Colonic mucosa (tissue), 4 donors: ENCODE measurements around the gene SEC11A. TPM values are rescaled to one million over a fixed set of nuclear protein-coding genes. Genes with fewer than 3 reads are reported as not detected.

Source experiments
- DNase-seq: peaks from one replicate; pipeline ENCODE4 v3.0.0-alpha.2; 2020
- H3K27ac ChIP-seq: fragments of 200-600 bp; one replicate; pipeline ENCODE4 v1.8.0; 2021
- H3K27me3 ChIP-seq: fragments of 200-600 bp; one replicate; pipeline ENCODE4 v1.8.0; 2021
- H3K36me3 ChIP-seq: fragments of 200-600 bp; one replicate; pipeline ENCODE4 v1.8.0; 2021
- H3K4me1 ChIP-seq: fragments of 200-600 bp; one replicate; pipeline ENCODE4 v1.8.0; 2021; ENCODE audit warnings: mild to moderate bottlenecking
- H3K4me3 ChIP-seq: fragments of 200-600 bp; one replicate; pipeline ENCODE4 v1.8.0; 2021
- H3K9ac ChIP-seq, 2 donors: one replicate each; pipeline ENCODE4 v1.7.0; 2013; ENCODE audit warnings: control low read depth in 2 of 2, low read depth in 2 of 2, low read length in 2 of 2
- H3K9me3 ChIP-seq: fragments of 200-600 bp; one replicate; pipeline ENCODE4 v1.8.0; 2021
- intact Hi-C: fragments of 100-400 bp; cut with DNase I; formaldehyde crosslinking; loops from one replicate; pipeline ENCODE4 v1.14.1; 2022
- total RNA-seq, 2 donors: library from RNA; stranded (reverse); fragmentation: NEBNext Ultra II Directional in 1 of 2; extraction: Animal tissue kit (Norgen Biotek cat#: 25700) in 1 of 2; gene quantifications; one replicate each; pipeline ENCODE4 v1.2.1, GENCODE V29; 2021
- TF ChIP-seq, protein P1 (sequence below): fragments of 200-600 bp; IDR thresholded peaks from one replicate; pipeline ENCODE4 v1.8.0; 2022; ENCODE audit warnings: antibody characterized with exemption, mild to moderate bottlenecking
- donor health status: healthy.
- donor health status: DM: no; HTN: no; CAD: no.
- donor health status: DM: no; HTN: no; CAD: no.

The SEC11A gene
- total RNA-seq, 2 donors from 2014 or later = 146 to 154 TPM

GRCh38 chr15:84721371-84721770 is 5.4 kb upstream of the SEC11A start:
- intact Hi-C loops = no loop called here
- no peak overlapping the region for H3K27ac ChIP-seq
- no peaks in the 10 kb centered on the region for H3K36me3 ChIP-seq
- no peak overlapping the region for H3K4me3 ChIP-seq
- H3K4me1 ChIP-seq = no peaks in the 10 kb centered on the region
- no peaks in the 10 kb centered on the region for H3K27me3 ChIP-seq
- DNase-seq = no peak
- no peaks in the 10 kb centered on the region for H3K9me3 ChIP-seq
- TF ChIP-seq, protein P1, sequence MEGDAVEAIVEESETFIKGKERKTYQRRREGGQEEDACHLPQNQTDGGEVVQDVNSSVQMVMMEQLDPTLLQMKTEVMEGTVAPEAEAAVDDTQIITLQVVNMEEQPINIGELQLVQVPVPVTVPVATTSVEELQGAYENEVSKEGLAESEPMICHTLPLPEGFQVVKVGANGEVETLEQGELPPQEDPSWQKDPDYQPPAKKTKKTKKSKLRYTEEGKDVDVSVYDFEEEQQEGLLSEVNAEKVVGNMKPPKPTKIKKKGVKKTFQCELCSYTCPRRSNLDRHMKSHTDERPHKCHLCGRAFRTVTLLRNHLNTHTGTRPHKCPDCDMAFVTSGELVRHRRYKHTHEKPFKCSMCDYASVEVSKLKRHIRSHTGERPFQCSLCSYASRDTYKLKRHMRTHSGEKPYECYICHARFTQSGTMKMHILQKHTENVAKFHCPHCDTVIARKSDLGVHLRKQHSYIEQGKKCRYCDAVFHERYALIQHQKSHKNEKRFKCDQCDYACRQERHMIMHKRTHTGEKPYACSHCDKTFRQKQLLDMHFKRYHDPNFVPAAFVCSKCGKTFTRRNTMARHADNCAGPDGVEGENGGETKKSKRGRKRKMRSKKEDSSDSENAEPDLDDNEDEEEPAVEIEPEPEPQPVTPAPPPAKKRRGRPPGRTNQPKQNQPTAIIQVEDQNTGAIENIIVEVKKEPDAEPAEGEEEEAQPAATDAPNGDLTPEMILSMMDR = no peak
- no peak overlapping the region for H3K9ac ChIP-seq

- no peaks in the 10 kb centered on the region for H3K27me3 ChIP-seq
- intact Hi-C loops = loop anchor here (10.0 kb wide), 1 partner anchor 61 kb away; the partner anchor contains the start of genes NMB and WDR73
- DNase-seq = peak; percentile 49
These were observed 401 bp downstream of the SEC11A start for GRCh38 chr15:84715441-84716035.

DNA sequence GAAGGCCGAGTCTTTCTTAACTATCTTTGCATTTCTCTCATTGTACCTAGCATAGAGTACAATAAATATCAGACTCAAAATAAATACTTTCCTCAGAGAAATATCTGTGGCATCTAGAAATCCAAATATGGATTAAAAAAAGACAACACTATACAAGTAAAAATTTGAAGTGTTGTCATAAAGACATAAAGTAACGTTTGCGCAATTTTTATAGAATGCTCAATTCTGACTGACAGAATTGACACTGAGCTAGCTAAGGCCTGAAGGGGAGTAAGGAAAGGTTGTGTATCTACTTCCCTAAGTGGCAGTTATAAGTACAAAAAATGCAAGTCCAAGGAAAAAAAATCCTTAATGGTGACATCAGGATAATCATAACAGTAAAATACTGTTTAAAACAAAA is 1.1 kb downstream of the SEC11A start:
- H3K36me3 ChIP-seq = no peaks in the 10 kb centered on the region
- TF ChIP-seq, protein P1 = no peak
- H3K27ac ChIP-seq = peak overlapping the region; percentile 96
- peak overlapping the region; percentile 81 for H3K4me3 ChIP-seq
- H3K9ac ChIP-seq = peak overlapping the region in 1 of 2 donors; percentile 86
- H3K4me1 ChIP-seq = peaks cover 11% of the 10 kb centered on the region
- no peaks in the 10 kb centered on the region for H3K9me3 ChIP-seq
- H3K27me3 ChIP-seq = no peaks in the 10 kb centered on the region
- intact Hi-C loops = loop anchor here (10.0 kb wide), 1 partner anchor 60 kb away; the partner anchor contains the start of genes NMB and WDR73
- no peak for DNase-seq

More at GRCh38 chr15:84715441-84716035, 401 bp downstream of the SEC11A start:
- peak overlapping the region; percentile 81 for H3K4me3 ChIP-seq
- peaks cover 11% of the 10 kb centered on the region for H3K4me1 ChIP-seq
- no peaks in the 10 kb centered on the region for H3K9me3 ChIP-seq
- TF ChIP-seq, protein P1 = no peak
- no peaks in the 10 kb centered on the region for H3K36me3 ChIP-seq
- peak overlapping the region; percentile 82 to 86 for H3K9ac ChIP-seq
- H3K27ac ChIP-seq = peak overlapping the region; percentile 96

- Histone ChIP-seq H3K36me3 (no peaks in the 10 kb centered on the region), H3K27ac (no peak overlapping the region), H3K4me1 (peaks cover 11% of the 10 kb centered on the region), H3K4me3 (peak overlapping the region; percentile 81), H3K27me3 (no peaks in the 10 kb centered on the region), H3K9me3 (no peaks in the 10 kb centered on the region), H3K9ac (peak overlapping the region in 1 of 2 donors; percentile 86)
- TF ChIP-seq, protein P1 = no peak
- no peak for DNase-seq
- intact Hi-C loops = loop anchor here (10.0 kb wide), 1 partner anchor 60 kb away; the partner anchor contains the start of genes NMB and WDR73
These were observed 1.6 kb downstream of the SEC11A start for GRCh38 chr15:84714372-84714771.

- TF ChIP-seq, protein P1 = no peak
- Histone ChIP-seq H3K27me3 (no peaks in the 10 kb centered on the region), H3K4me3 (no peak overlapping the region), H3K27ac (no peak overlapping the region), H3K9ac (no peak overlapping the region), H3K4me1 (no peaks in the 10 kb centered on the region), H3K9me3 (no peaks in the 10 kb centered on the region), H3K36me3 (no peaks in the 10 kb centered on the region)
- intact Hi-C loops = no loop called here
- no peak for DNase-seq
These were observed 12.1 kb downstream of the SEC11A start for GRCh38 chr15:84703808-84704207.
